NCI-H2171 (cell line): Measurements from ENCODE around the gene TMCO2.

Source experiments
- DNase-seq: peaks from one replicate; lab custom pipeline; 2025; lab: John Stamatoyannopoulos, UW

TMCO2 gene

DNA sequence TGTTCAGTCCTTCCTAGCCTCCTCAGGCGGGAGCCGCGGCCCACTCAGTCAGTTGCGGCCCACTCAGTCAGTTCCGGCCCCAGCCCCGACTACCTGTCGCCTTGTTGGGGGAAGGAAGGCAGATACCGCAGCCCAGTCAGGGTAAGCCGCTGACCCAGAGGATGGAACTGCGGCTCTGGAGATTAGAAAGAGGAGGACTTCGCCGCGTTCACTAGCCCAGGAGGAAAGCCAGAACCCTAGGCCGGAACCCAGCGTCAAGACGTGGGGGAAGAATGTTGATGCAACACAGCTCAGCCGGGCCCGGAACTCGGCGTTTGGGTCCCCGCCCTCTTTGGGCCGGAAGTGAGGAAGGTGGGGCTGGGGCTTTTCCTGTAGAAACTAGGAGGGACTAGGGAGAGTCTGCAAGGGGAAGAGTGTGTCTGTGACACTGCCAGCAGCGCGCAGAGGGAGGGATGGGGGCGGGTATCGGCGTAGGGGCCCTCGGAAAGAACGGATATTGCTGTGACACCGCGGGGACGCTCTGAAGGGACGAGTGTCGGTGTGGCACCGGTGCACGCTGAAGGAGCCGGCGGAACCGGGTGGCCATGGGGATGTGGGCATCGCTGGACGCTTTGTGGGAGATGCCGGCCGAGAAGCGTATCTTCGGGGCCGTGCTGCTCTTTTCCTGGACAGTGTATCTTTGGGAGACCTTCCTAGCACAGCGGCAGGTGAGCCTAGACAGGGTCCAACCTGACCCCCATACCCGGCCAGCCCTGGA, 10.1 kb downstream of the TMCO2 start, which contains the start of gene ZMPSTE24:
TSS of gene ZMPSTE24 (plus strand) at position 549 of the 757 bp plus-strand sequence. CDS start at position 585, 36 bp downstream.
- DNase-seq, result peak; percentile 94

- no peak for DNase-seq
Measured at GRCh38 chr1:40258445-40258769, 10.7 kb downstream of the TMCO2 start.

GRCh38 chr1:40264354-40264781, 16.6 kb downstream of the TMCO2 start:
- DNase-seq, result no peak

DNA sequence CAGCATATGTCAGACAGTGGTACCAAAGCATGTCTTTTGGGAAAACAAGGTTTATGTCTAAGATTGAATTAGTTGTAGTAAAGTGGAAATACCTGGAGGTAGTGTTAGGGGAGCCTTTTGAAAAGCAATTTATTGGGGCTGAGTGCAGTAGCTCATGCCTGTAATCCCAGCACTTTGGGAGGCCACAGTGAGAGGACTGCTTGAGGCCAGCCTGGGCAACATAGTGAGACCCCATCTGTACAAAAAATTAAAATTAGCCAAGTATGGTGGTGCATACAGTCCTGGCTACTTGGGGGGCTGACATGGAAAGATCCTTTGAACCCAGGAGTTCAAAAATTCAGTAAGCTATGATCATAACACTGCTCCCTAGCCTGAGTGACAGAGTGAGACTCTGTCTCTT, 17.6 kb downstream of the TMCO2 start:
- DNase-seq, result no peak

- no peak for DNase-seq
Measured at GRCh38 chr1:40265919-40266318, 18.2 kb downstream of the TMCO2 start.

- DNase-seq, result no peak
Measured at GRCh38 chr1:40266786-40267535, 19.2 kb downstream of the TMCO2 start.

DNA sequence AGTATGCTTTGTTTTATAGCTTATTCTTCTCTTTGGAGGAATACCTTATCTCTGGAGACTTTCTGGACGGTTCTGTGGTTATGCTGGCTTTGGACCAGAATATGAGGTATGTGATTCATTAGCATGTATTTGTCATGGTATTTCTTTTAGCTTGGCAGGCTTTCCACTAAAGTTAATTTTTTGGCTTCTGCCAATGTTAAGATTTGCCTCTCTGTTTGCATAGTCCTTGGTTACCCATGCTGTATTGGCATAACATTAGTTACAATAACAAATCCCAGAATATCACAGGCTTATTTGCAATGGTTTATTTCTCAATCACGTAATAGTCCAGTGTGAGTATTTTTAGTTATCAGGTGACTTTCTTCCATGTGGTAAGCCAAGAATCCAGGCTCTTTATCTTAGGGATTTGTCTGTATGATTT, 20.0 kb downstream of the TMCO2 start:
- no peak for DNase-seq

GRCh38 chr1:40268211-40268610, 20.5 kb downstream of the TMCO2 start:
- DNase-seq, result no peak

GRCh38 chr1:40270152-40270834, 22.6 kb downstream of the TMCO2 start:
- no peak for DNase-seq

GRCh38 chr1:40272653-40273213, 25.0 kb downstream of the TMCO2 start:
- DNase-seq, result no peak

DNA sequence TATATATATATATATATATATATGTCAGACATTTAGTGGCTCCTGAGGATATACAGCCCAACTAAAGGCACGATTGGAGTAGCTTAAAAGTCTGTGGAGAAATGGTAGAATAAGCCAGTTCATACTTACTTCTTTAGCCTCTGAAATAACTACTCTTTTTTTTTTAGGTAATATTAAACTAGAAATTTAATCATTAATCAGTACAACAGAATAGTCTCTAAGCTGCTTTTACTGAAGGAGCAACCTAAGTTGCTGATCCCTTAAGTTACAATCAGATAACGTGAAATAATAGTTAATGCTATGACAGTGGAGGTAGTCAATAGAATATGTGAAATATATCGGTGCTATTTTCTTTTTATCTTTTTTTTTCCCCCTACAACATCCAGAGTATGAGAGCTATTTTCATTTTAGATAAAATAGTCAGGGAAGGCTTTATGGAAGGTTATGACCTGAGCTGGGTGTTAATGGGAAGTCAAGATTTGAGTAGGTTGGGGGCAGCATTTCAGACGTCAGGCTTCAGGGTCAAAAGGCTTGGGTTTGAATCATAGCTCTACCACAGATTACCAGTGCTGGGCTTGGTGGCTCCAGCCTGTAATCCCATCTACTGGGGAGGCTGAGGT, 25.9 kb downstream of the TMCO2 start:
- no peak for DNase-seq

DNA sequence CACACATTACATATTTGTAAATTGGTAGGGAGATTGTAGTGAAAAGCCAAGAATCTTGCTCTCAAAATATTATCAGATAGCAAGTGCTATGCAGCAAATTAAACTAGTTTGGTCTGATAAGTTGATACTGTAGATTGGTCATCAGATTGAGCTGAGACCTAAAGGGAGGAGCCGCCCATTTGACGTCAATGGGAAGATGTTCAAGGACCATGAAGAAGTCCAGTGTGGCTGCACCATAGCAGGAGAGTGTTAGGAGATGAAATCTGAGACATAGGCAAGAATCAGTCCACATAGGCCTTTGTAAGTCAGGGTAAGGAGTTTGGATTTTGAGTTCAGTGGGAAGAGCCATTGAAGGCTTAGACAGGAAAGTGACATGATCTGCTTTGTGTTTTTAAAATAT, 26.6 kb downstream of the TMCO2 start:
- no peak for DNase-seq

- DNase-seq, result no peak
Measured at GRCh38 chr1:40276122-40276521, 28.4 kb downstream of the TMCO2 start.

GRCh38 chr1:40281853-40282252, 34.1 kb downstream of the TMCO2 start:
- DNase-seq, result no peak

DNA sequence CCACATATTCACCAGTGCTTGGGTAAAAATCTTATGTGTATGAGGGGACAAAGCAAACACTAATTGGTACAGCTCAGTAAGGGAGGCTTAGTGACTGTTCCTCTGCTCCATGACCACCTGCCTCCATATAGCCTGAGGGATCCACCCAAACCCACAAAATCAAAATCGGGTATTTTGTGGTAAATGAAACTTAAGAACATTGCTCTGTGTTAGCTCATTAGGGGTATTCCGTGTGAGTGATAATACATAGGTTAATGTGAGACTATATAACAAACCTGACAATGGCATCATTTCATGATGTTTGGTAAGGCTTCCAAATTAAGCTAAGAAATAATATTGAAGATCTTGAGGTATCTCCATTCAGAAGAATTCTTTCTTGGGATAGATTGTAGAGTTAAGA, 43.6 kb downstream of the TMCO2 start:
- no peak for DNase-seq

DNA sequence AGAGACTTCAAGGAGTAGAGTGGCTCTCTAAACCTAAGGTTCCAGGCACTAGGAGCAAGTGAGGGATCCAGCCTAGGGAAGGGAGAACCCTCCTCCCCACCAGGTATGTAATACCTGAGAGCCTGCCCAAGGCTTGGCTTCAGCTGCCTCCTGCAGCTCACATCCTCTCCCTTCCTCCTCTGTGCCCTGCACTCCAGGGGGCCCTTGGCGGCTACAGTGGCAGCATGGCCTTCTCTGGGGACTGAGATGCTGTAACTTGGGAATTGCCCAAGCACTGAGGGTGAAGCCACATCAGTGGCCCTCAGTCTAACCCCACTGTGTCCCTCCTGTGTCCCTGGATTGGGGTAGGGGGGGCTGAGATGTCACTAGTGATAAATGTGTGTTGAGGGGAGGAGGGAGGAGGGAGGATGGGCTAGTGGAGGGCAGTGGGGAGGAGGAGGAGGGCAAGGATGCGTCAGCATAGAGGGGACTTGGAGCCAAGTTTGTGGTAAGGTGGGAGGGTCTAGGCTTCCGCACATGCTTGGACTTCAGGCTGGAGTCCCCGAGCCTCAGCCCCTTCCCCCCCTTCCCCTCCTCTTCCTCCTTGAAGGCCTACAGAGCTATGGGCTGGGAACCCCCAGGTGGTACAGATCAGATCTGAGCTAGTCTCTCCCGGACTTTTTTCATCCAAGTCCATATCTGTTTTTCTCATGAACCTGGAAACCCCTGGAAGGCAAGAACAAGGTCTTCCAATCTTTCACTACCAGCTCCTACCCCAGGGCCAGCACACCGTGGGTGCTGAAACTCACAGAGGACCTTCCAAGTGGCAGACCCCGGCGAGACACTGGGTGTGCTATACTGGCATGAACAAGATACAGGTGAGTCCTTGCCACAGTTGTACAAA, 51.9 kb downstream of the TMCO2 start:
- DNase-seq, result no peak

DNA sequence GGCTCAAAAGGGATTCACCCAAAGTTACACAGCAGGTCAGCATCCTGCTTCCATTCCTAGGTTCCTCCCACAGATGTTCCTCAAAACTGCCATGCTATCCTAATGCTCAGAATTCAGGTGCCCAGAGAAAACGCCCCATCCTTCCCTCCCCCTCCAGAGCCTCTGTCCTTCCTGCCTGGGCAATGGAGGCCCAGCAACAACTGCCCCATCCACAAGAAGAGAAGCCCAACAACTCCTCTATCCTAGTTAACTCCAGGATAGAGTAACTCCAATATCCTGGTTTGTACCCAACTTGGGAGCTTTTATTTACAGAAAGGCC, 52.5 kb downstream of the TMCO2 start:
- no peak for DNase-seq

DNA sequence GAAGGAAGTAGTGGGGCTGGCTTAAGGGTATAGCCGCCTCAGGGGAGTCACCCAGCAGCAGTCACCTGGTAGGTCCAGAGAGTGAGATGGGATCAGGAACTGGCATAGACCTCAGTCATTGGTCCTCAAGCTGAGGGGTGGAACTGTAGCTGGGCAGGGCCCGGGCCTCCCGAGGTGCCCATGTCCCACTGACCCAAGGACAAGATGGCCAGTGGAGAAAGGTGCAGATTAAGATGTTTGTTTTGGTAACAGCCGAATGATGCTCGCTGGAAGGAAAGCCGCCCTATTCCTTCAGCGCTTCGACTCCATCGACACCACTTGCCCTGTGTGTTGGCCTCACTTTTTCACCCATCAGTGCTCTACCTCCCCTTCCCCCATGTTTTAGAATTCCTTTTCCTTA, 52.9 kb downstream of the TMCO2 start:
- no peak for DNase-seq

- no peak for DNase-seq
Measured at GRCh38 chr1:40301066-40301465, 53.3 kb downstream of the TMCO2 start.
